Measurements from ENCODE around the gene TFPI2.

- TF ChIP-seq CTCF (IDR thresholded peaks at IDR 0.05; ENCODE audit: borderline replicate concordance, extremely low read depth, low read length, poor library complexity, severe bottlenecking) (no peak), EZH2 (IDR thresholded peaks at IDR 0.05; ENCODE audit: borderline replicate concordance, low read depth, low read length, severe bottlenecking) (no peak)
Observed at GRCh38 chr7:93862651-93863050, 27.9 kb downstream of the TFPI2 start.

Measured in DND-41 (cell line).